ENCODE measurements around the gene NHSL1. TPM values are rescaled to one million over a fixed set of nuclear protein-coding genes. Genes with fewer than 3 reads are reported as not detected.

NHSL1 gene
- total and polyA plus RNA-seq, 2 of the 8 experiments (the other 6 are each of a cell fraction or from before 2014, with no cell fraction given), result 7.2 to 32.4 TPM

GRCh38 chr6:138527411-138528088, 28.3 kb upstream of the NHSL1 start:
- Histone ChIP-seq H4K5ac (ENCODE audit: insufficient read length, low read depth, low read length) (no peak overlapping the region), H3K23ac (ENCODE audit: insufficient read length) (no peak overlapping the region), H3K79me1 (ENCODE audit: low read depth, low read length) (no peaks in the 10 kb centered on the region; the same call in 1 of the 2 replicates), H3K4me2 (ENCODE audit: insufficient read depth in 1 of 2, low read depth in 2 of 2, low read length in 2 of 2) (peak overlapping the region; percentile 41 to 50), H2BK15ac (ENCODE audit: low read length) (no peak overlapping the region), H2BK5ac (ENCODE audit: low read depth, low read length) (no peak overlapping the region), H2AFZ (ENCODE audit: low read length) (no peak overlapping the region), H3K27me3 (replicated peaks in 1 of 4; ENCODE audit: control insufficient read depth in 3 of 4, extremely low read depth in 1 of 4, insufficient read depth in 3 of 4, low read length in 3 of 4) (no peaks in the 10 kb centered on the region), H4K8ac (ENCODE audit: extremely low read depth, insufficient read depth, low read length) (no peak overlapping the region), H2BK12ac (ENCODE audit: low read depth, low read length) (no peak overlapping the region), H3K56ac (replicated peaks; ENCODE audit: insufficient read length, low read depth, low read length) (no peak overlapping the region), H3K4me3 (ENCODE audit: extremely low read depth in 1 of 4, insufficient read depth in 2 of 4, low read depth in 3 of 4, low read length in 4 of 4) (peak overlapping the region in 1 of 4 experiments; percentile 17; a peak in 2 of 8 replicates), H3K4me1 (replicated peaks in 1 of 4; ENCODE audit: control insufficient read depth in 3 of 4, insufficient read depth in 4 of 4, low read length in 3 of 4) (peaks cover 1 to 14% (median 5%) of the 10 kb centered on the region in 4 experiments; a peak in 4 of 7 replicates), H4K91ac (replicated peaks; ENCODE audit: insufficient read length, low read length) (no peak overlapping the region), H3K14ac (ENCODE audit: insufficient read length) (no peak overlapping the region), H2BK120ac (replicated peaks; ENCODE audit: low read depth, low read length) (no peak overlapping the region), H3K23me2 (ENCODE audit: low read depth, low read length) (peaks cover 1% of the 10 kb centered on the region; the same call in 1 of the 2 replicates), H3K4ac (replicated peaks; ENCODE audit: insufficient read length, low read depth, low read length) (no peak overlapping the region), H3K9ac (replicated peaks in 1 of 4; ENCODE audit: extremely low read depth in 1 of 4, low read depth in 3 of 4, low read length in 3 of 4) (peak overlapping the region in 1 of 4 experiments; percentile 38; a peak in 2 of 7 replicates), H2BK20ac (ENCODE audit: low read length) (0 out of 2 replicates have a peak overlapping the region, but pooled peaks have one; percentile 3), H4K20me1 (replicated peaks in 1 of 2; ENCODE audit: control insufficient read depth in 1 of 2, insufficient read depth in 2 of 2, low read length in 2 of 2) (no peaks in the 10 kb centered on the region), H3K18ac (ENCODE audit: extremely low read depth, low read length) (no peak overlapping the region), H2AK5ac (ENCODE audit: low read depth, low read length) (no peak overlapping the region), H3K36me3 (ENCODE audit: control insufficient read depth in 2 of 4, insufficient read depth in 4 of 4, low read length in 3 of 4) (no peaks in the 10 kb centered on the region), H3K27ac (ENCODE audit: low read depth, low read length) (no peak overlapping the region), H3K79me2 (ENCODE audit: control insufficient read depth in 1 of 2, insufficient read depth in 2 of 2, low read length in 2 of 2) (no peaks in the 10 kb centered on the region; a peak in 1 of 4 replicates), H3K9me3 (ENCODE audit: insufficient read depth in 2 of 2, low read depth in 1 of 2, low read length in 1 of 2) (no peaks in the 10 kb centered on the region)
- ChIA-PET POLR2A (ENCODE audit: partially characterized antibody) (interaction anchor here (1.3 to 1.4 kb wide), 2 partner anchors 9 to 16 kb away, joined by 3 read pairs; no protein-coding TSS in a partner anchor), CTCF (ENCODE audit: partially characterized antibody) (interaction anchor here (0.8 to 2.7 kb wide), 10 partner anchors 9 to 412 kb away, joined by 3 to 9 read pairs (median 3); no protein-coding TSS in a partner anchor)
- FAIRE-seq, result peak; percentile 13
- no peak for TF ChIP-seq JUN (IDR thresholded peaks at IDR 0.05; ENCODE audit: low read depth, low read length)
- TF ChIP-seq HDAC6 (IDR thresholded peaks at IDR 0.05; ENCODE audit: low read depth, low read length), result no peak
- no peak for TF ChIP-seq TCF12 (IDR thresholded peaks at IDR 0.05; ENCODE audit: low read depth, low read length)
- TF ChIP-seq JUND (IDR thresholded peaks at IDR 0.05; ENCODE audit: low read length), result no peak
- no peak for TF ChIP-seq RNF2 (IDR thresholded peaks at IDR 0.05; ENCODE audit: borderline replicate concordance, low read depth, low read length, missing control alignments, poor library complexity, severe bottlenecking)
- no peak for TF ChIP-seq ZNF274 (IDR thresholded peaks at IDR 0.05; ENCODE audit: borderline replicate concordance, extremely low read depth, low read length)
- TF ChIP-seq CBX8 (IDR thresholded peaks at IDR 0.05; ENCODE audit: borderline replicate concordance, low read depth, low read length), result no peak
- TF ChIP-seq MAX (IDR thresholded peaks at IDR 0.05), result no peak
- TF ChIP-seq SP4 (IDR thresholded peaks at IDR 0.05; ENCODE audit: low read length), result no peak
- TF ChIP-seq RAD21 (IDR thresholded peaks at IDR 0.05 in 1 of 2, conservative IDR thresholded peaks at IDR 0.05 in 1 of 2; ENCODE audit: low read depth in 2 of 2, low read length in 2 of 2), result no peak
- TF ChIP-seq SUZ12 (IDR thresholded peaks at IDR 0.05; ENCODE audit: low read length), result no peak
- no peak for DNase-seq (ENCODE audit: low read depth in 1 of 2, low spot score in 2 of 2)
- WGBS, 2 experiments (ENCODE audit: extremely low coverage in 1 of 2, insufficient coverage in 1 of 2, insufficient read length in 1 of 2, insufficient replicate concordance in 2 of 2, low coverage in 1 of 2, low lambda C conversion rate in 2 of 2, missing lambda C conversion rate in 1 of 2), result 62% methylated on average over 8 of the region's 8 CpGs; no CpG with 5 or more reads in 1 of the 2 experiments
